Measurements from ENCODE around the gene ERMARD.
A peak's percentile ranks its signal among the peaks of the same experiment; 100 is the strongest.

ERMARD gene

GRCh38 chr6:169783971-169784820 lies 32.8 kb downstream of the ERMARD start:
- no peak for DNase-seq

- DNase-seq = no peak
Measured at GRCh38 chr6:169784821-169785340, 33.5 kb downstream of the ERMARD start.

GRCh38 chr6:169785566-169785965 lies 34.1 kb downstream of the ERMARD start:
- DNase-seq = no peak

- DNase-seq = no peak
Measured at GRCh38 chr6:169786349-169786748, 34.9 kb downstream of the ERMARD start.

DNA sequence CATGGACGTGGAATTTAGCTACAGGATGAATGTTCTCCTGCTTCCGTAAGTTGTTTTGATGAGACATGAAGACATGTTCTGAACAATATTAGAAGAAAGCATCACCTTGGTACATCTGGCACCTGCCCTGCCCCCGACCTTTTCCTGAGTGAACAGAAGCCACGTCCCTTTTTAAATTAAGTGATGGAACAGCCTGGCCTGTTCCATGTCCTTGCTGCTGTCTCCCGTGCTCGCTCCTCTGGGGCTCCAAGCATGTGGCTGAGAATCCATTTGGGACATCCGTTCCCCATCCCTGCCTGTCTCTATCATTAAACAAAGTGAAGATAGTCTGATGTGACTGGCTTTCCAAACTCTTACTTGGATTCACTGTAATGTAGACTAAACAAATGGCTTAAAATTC lies 36.4 kb downstream of the ERMARD start:
- DNase-seq = no peak

DNA sequence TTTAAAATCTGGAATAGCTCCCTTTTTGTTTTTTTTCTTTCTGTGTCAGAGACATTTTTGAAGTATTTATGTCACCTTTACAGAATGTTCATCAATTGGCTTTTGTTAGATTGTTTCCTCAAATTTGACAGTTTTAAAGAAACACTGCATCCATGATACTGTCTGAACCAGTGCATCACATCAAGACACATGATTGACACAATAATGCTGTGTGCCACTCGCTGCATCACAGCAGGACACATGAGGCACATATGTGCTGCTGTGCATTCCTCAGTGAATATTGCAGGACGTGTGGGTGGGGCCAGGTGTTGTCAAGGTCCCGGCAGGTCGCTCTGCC lies 37.4 kb downstream of the ERMARD start:
- DNase-seq = no peak

DNA sequence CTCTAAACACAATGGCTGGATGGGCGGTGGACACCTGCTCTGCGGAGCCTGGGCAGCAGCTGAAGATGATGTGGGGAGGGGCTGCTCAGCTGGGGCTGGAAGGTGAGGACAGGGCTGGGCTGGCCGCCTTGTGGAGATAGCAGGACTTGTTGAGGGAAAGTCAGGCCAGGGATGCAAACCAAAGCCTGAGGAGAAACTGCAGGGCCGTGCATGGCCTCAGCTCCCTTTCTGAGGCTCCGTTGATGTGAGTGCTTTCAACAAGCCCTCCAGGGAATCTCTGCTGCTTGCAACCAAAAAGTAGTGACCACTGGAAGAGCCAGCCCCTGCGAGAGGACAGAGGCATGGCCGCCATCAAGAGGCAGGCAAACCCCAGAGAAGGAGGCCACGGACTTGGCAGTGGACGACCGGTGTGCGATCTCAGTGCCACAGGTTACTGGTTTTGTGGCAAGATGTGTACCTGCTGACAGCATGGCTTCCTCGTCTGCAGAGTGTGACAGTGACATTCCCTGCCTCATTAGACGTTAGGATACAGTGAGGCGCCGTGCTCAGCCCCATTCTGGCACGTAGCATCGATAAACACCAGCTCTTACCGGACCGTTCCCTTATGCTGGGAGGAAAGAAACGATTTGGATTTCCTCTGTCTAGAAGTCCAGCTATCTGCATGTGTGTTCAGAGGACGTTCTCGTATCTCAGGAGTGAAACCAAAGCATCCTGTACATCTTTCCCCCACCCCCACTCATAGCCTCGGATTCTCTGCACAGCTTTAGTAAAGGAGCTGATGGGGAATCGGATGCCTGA lies 37.9 kb downstream of the ERMARD start:
- peak; percentile 30 for DNase-seq

GRCh38 chr6:169789944-169790927 lies 38.8 kb downstream of the ERMARD start:
- DNase-seq = peak; percentile 79

DNA sequence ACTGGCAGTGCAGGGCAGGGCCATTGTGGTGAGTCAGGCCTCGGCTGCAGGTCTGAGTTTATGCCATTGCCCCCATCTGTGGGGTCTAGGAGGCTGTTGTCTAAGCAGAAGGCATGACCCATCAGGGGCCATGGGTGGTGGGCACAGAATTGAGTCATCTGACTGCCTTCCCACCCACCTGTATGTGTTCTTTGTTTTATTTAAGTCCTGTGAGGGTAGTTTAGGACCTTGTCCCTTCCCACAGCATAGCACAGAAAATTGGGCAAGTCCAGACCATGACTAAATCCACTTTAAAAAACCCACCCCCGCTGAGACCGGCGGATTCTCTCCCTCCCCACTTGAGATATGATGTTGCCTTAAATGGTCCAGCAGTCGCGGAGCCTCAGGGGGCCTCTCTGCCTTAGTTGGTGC lies 40.3 kb downstream of the ERMARD start:
- DNase-seq = no peak

GRCh38 chr6:169792306-169793015 lies 41.0 kb downstream of the ERMARD start:
- DNase-seq = no peak

DNA sequence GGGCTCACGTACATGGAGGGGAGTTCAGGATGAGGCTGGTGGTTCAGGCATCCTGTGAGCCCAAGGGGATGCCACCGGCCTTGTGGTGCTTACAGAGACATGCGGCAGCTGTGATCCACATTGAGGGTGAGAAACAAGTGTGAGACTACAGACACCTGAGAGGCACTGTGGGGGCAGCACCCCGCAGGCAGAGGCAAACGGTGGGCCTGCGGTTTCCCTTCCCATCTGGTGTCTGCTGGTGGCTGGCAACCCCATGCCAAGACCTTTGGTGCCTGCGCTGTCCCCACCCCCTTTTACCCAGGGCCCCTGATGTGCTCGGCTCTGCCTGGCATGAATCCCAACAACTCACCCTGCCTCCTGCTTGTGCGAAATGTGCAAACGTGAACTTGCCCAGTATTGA lies 42.0 kb downstream of the ERMARD start:
- no peak for DNase-seq

- no peak for DNase-seq
Measured at GRCh38 chr6:169794317-169795055, 43.1 kb downstream of the ERMARD start.

DNA sequence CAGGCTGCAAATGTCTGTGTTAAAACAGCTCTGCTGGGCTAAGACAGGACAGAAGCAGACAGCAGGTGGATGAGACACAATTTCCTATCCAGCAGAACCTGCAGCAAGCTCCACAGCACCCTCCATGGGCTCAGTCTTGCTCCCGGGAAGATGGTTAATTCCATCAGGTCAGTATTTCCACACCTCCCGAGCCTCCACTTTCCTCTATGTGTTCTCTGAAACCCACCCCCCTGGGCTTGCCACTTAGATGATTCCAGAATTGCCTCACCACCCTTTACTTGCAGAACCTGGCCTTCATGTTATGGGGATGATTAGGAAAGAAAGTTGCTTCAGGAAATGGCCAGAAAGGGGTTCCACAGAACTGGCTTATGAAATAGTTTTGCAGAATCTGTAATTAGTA lies 43.8 kb downstream of the ERMARD start:
- no peak for DNase-seq

DNA sequence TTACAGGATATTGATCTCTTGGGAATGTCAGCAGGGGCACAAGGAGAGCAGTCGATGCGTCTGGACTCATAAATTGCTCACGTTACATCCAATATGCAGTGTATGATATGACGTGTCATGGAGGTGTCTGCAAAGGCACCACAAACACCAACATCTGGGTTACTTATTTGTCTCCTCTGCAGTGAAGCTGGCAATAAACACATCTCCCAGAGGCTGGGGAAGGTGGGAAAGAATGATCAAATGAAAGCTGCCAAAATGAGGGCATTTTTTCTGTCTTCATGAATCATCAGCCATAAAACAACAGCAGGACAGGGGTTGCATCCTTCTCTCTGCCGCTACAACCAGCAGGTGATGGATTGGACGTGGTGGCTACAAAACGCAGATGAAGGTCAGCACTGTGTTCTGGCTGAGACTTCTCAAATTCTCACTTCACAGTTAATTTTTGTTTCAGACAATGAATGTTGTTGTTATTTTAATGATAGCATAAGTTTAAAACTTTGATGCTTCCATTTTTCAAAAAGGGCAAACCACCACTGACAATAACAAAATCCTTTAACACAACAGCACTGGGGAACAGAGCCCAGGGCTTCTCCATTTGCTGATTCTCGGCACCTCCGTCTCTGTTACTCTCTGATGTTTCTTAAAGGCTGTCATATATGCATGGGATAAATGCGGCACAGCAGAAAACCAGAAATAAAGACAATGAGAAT lies 47.5 kb downstream of the ERMARD start:
- DNase-seq = no peak

DNA sequence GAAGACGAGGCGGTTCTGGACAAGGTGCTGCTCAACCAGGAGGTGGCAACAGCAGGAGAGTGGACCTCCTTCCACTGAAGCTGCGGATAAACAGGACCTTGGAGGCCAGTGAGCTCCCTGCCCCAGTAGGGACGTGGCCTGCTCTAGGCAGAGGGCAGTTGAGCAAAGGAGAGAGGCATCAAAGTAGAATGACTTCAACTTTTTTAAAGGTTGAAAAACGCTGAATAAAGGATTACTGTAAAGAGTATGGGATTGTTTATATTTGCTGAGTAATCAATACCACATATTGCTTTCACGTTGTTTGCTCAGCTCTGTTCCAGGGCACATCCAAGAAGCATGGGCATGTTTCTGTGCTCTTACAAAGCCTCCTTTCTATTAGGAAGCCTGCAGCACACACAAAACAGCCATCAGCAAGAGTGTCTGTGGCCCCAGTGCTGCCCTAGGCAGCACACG lies 48.1 kb downstream of the ERMARD start:
- DNase-seq = peak; percentile 40

DNA sequence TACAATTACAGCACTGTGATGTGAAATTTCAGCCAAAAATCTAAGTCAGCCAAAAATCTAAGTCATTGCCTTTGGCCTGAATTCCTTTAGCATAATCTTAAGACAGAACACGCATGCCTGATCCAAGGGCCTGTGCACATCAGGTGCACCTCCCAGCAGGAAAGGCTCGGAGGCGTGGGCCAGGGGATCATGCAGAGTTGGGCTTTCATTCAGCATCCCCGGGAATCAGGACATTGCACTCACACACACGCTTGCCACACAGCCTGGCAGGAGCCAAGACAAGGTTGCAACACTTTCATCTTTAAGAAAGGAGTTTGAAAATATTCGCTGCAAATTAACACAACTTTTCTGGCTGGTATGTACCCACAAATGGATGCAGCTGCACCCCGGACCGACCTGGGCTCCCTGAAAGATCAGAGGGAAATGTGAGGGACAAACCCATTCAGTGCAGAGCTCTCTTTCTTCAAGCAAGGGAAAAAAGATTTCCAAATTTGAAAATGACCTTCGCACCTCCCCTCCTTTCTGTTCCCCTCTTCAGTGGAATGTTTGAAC lies 48.8 kb downstream of the ERMARD start:
- DNase-seq = no peak

DNA sequence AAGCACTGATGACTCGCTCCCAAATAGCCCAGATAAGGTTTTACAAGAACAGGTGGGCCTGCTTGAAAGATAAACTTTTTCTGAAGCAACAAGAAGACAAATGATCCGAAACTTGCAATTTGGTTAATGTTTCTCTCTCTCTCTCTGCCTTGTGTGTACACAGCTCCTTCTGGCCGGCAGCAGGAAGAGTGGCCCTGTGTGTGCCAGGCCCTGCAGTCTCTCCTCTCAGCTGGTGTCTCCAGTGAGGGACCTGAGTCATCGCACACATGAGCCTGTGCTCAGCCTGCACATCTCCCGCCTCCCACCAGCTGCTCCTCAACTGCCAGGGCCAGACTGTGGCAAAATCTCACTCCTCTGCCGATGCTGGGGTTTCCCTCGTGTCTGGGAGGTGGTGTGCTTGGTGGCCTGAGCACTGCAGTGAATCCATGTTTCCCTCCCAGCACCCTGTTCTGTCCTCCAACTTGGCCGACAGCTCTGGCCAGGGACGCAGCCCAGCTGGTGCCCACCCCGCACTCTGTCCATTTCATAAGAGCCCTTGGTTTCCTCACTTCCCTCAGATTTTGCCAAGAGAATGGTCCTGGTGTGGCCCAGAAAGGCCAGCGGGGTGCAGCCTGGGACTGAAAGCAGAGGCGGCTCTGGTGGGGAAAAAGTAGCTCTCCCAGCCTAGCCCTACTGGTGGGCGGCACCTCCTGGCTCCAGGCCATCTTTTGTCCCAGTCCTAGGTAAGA lies 49.4 kb downstream of the ERMARD start:
- DNase-seq = no peak

DNA sequence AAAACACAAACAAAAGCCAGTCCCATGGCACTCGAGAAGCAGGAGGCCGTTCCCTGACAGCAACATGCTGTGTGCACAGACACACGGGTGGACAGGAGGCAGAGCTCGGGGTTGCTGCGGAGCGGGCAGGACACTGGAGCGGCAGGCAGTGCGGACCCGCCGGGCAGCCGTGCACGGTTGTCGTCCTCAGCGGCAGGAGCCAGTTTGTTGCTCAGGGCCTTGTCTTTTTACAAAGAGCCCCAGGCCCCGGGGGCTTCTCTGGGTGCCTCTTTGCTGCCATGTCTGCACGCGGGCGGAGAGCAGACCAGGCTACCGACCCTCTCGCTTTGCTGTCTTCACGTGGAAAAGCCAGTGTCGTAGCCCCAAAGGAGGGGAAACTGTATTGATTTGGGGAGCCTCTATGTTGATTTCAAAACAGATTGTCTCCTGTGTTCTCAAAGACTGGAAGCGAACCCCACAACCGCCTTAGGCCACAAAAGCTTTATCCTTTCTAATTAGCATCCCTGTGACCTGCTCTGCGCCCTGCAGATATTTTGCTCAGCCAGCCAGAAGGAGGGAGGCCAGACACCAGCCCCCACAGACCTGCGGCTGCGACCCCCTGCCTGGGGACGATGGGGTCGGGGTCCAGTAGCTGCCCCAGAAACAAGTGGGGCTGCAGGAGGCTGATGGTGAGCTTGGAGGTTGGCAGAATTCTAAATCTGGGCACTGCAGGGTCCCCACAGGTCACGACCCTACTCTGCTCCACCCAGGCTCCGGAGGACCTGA lies 50.2 kb downstream of the ERMARD start:
- no peak for DNase-seq

- DNase-seq = no peak
Measured at GRCh38 chr6:169802790-169803189, 51.4 kb downstream of the ERMARD start.
